ENCODE measurements around the gene SMOC1. TPM values are rescaled to one million over a fixed set of nuclear protein-coding genes. Genes with fewer than 3 reads are reported as not detected.

The SMOC1 gene
- total and polyA plus RNA-seq, 9 of the 15 experiments (the other 6 are each of a cell fraction or from before 2014, with no cell fraction given), result 0.04 TPM; not detected in 8

- Histone ChIP-seq H3K36me3 (ENCODE audit: control insufficient read depth, insufficient read depth, low read length) (no peaks in the 10 kb centered on the region), H3K79me2 (ENCODE audit: control insufficient read depth, insufficient read depth, low read length) (no peaks in the 10 kb centered on the region), H3K9ac (ENCODE audit: insufficient read depth in 1 of 2, low read depth in 2 of 2, low read length in 2 of 2) (no peak overlapping the region), H3K9me3 (replicated peaks; ENCODE audit: control insufficient read depth, insufficient read depth, low read depth, low read length) (no peaks in the 10 kb centered on the region), H4K20me1 (replicated peaks; ENCODE audit: control insufficient read depth, insufficient read depth, low read length) (no peaks in the 10 kb centered on the region), H3K9me1 (ENCODE audit: control insufficient read depth, insufficient read depth, low read length) (no peaks in the 10 kb centered on the region), H3K4me2 (ENCODE audit: insufficient read depth, low read length) (no peak overlapping the region), H3K4me1 (replicated peaks in 1 of 2; ENCODE audit: control insufficient read depth in 2 of 2, insufficient read depth in 2 of 2, low read length in 2 of 2) (no peaks in the 10 kb centered on the region), H3K4me3 (no peak overlapping the region), H2AFZ (ENCODE audit: low read depth, low read length) (no peak overlapping the region), H3K27me3 (ENCODE audit: control insufficient read depth in 2 of 2, insufficient read depth in 2 of 2, low read length in 2 of 2) (no peaks in the 10 kb centered on the region), H3K27ac (ENCODE audit: extremely low read depth, low read depth, low read length) (no peak overlapping the region)
- BruUV-seq (replicated peaks), result no TSS peak
- no peak for FAIRE-seq
- ChIA-PET CTCF (ENCODE audit: low intra/inter-chr PET ratio) (no interaction called here), POLR2A (no interaction called here)
- intact Hi-C loops (cut with micrococcal nuclease), result no loop called here
- 3% methylated on average over 8 of the region's 8 CpGs for WGBS (ENCODE audit: insufficient coverage, low coverage, missing lambda C conversion rate)
- no peak for TF ChIP-seq ZFP36 (IDR thresholded peaks at IDR 0.05; ENCODE audit: low read depth, low read length, partially characterized antibody)
- no peak for TF ChIP-seq ZC3H8 (IDR thresholded peaks at IDR 0.05)
- TF ChIP-seq TCFL5 (CRISPR knock-in tag; conservative IDR thresholded peaks at IDR 0.05), result no peak
- no peak for TF ChIP-seq ILF3 (IDR thresholded peaks at IDR 0.05; ENCODE audit: borderline replicate concordance)
- no peak for TF ChIP-seq NFE2L1 (tag; IDR thresholded peaks at IDR 0.05; ENCODE audit: borderline replicate concordance, low read depth)
- TF ChIP-seq ARID3A (IDR thresholded peaks at IDR 0.05; ENCODE audit: borderline replicate concordance, low read depth, low read length), result no peak
- no peak for TF ChIP-seq RBM25 (IDR thresholded peaks at IDR 0.05; ENCODE audit: low read depth, low read length, severe bottlenecking)
- TF ChIP-seq PHB (CRISPR knock-in tag; IDR thresholded peaks at IDR 0.05), result no peak
- TF ChIP-seq MEF2D (tag; conservative IDR thresholded peaks at IDR 0.05; ENCODE audit: low read depth), result no peak
- TF ChIP-seq TEAD1 (CRISPR knock-in tag; IDR thresholded peaks at IDR 0.05), result no peak
- TF ChIP-seq CTCF (IDR thresholded peaks at IDR 0.05 in 2 of 3, conservative IDR thresholded peaks at IDR 0.05 in 1 of 3; ENCODE audit: insufficient read depth in 2 of 3, low read depth in 1 of 3, low read length in 3 of 3), result no peak
- no peak for TF ChIP-seq ELF4 (CRISPR knock-in tag; IDR thresholded peaks at IDR 0.05)
- ATAC-seq, result no peak
- in situ Hi-C loops (cut with MboI), result no loop called here
- DNase-seq (ENCODE audit: extremely low read depth in 1 of 4, low spot score in 3 of 4), result no peak
These were observed 13.4 kb upstream of the SMOC1 start for GRCh38 chr14:69865701-69866365.
